Common myeloid progenitor, CD34-positive (primary cell): ENCODE results near the gene ATP2B1.

Experiments
- CTCF ChIA-PET: fragments of 350-600 bp; sonication (Branson Sonifier 250); formaldehyde crosslinking; loops from one replicate; lab custom pipeline; 2021; ENCODE audit warnings: antibody characterized with exemption; lab: Charles Lee
- POLR2A ChIA-PET: fragments of 350-600 bp; sonication (Branson Sonifier 250); formaldehyde crosslinking; loops from one replicate; lab custom pipeline; 2021; ENCODE audit warnings: antibody characterized with exemption; lab: Charles Lee
- DNase-seq, 3 donors: peaks; one replicate each; pipeline versions ENCODE4 v3.0.0 to v3.0.0-alpha.2; 2013
- H3K27ac ChIP-seq, 2 experiments: 1 replicate in 1 of 2; 2 replicates in 1 of 2; pipeline ENCODE4 v1.7.0; 2013; ENCODE audit warnings: inconsistent platforms in 2 of 2, low read length in 2 of 2, mild to moderate bottlenecking in 2 of 2, low read depth in 1 of 2, moderate library complexity in 1 of 2; ENCODE audit not compliant: severe bottlenecking in 2 of 2, insufficient read depth in 1 of 2, poor library complexity in 1 of 2
- H3K27me3 ChIP-seq, 5 experiments: replicated peaks in 2 of 5; 1 replicate in 3 of 5; 2 replicates in 2 of 5; pipeline versions ENCODE4 v1.6.1 to v1.7.0; 2013; ENCODE audit warnings: low read length in 4 of 5, mild to moderate bottlenecking in 2 of 5, moderate library complexity in 2 of 5, inconsistent platforms in 1 of 5; ENCODE audit not compliant: insufficient read depth in 5 of 5, control insufficient read depth in 4 of 5
- H3K36me3 ChIP-seq, 4 experiments: 1 replicate in 2 of 4; 2 replicates in 2 of 4; pipeline versions ENCODE4 v1.6.1 to v1.7.0; 2013; ENCODE audit warnings: low read length in 3 of 4, control low read depth in 1 of 4, mild to moderate bottlenecking in 1 of 4; ENCODE audit not compliant: control insufficient read depth in 4 of 4, insufficient read depth in 4 of 4
- H3K4me1 ChIP-seq, 4 experiments: 1 replicate in 3 of 4; 2 replicates in 1 of 4; pipeline versions ENCODE4 v1.6.1 to v1.7.1; 2013; ENCODE audit warnings: low read length in 3 of 4, mild to moderate bottlenecking in 3 of 4, control low read depth in 1 of 4, inconsistent platforms in 1 of 4, moderate library complexity in 1 of 4; ENCODE audit not compliant: control insufficient read depth in 4 of 4, insufficient read depth in 4 of 4; ENCODE audit errors: control extremely low read depth in 1 of 4
- H3K4me3 ChIP-seq, 7 experiments: 1 replicate in 4 of 7; 2 replicates in 3 of 7; pipeline versions ENCODE4 v1.5.1 to v1.7.0; 2013; ENCODE audit warnings: mild to moderate bottlenecking in 7 of 7, low read length in 6 of 7, moderate library complexity in 6 of 7, inconsistent platforms in 2 of 7, low read depth in 2 of 7, control low read depth in 1 of 7; ENCODE audit not compliant: insufficient read depth in 4 of 7, control insufficient read depth in 1 of 7; ENCODE audit errors: extremely low read depth in 1 of 7
- H3K9me3 ChIP-seq, 5 experiments: 1 replicate in 4 of 5; 2 replicates in 1 of 5; pipeline versions ENCODE4 v1.6.1 to v1.7.1; 2013; ENCODE audit warnings: low read length in 4 of 5, mild to moderate bottlenecking in 2 of 5, inconsistent platforms in 1 of 5, low read depth in 1 of 5, moderate library complexity in 1 of 5; ENCODE audit not compliant: control insufficient read depth in 4 of 5, insufficient read depth in 2 of 5; ENCODE audit errors: control extremely low read depth in 1 of 5
- WGBS: methylation state at CpG from one replicate; pipeline ENCODE4 v1.1.5; 2013; ENCODE audit not compliant: insufficient coverage; 5-methylcytosine and 5-hydroxymethylcytosine counted together

The ATP2B1 gene

GRCh38 chr12:89589753-89590152 is 118.9 kb downstream of the ATP2B1 start:
- Histone ChIP-seq H3K27ac (no peak overlapping the region), H3K4me3 (no peak overlapping the region), H3K9me3 (no peaks in the 10 kb centered on the region), H3K27me3 (no peaks in the 10 kb centered on the region), H3K4me1 (no peaks in the 10 kb centered on the region), H3K36me3 (peaks cover 5 to 31% (median 12%) of the 10 kb centered on the region in 4 experiments)
- DNase-seq: no peak
- ChIA-PET POLR2A (no interaction called here), CTCF (no interaction called here)

DNA sequence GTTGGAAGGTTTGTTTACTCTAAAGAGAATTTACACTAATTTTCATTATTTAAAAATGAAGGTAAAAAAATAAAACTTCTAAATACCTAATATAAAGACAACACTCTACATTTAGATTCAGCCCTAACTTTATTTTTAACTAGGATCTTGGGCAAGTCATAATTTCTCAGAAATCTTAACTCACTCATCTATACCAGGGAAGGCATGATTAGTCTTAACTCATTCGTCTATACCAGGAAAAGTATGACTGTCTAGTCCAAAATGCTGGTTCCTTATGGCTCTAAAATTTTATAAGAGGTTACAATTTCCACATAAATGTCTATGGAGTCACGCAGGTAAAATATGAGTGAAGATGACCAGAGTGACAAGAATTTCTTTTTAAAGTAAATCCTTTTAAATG is 130.1 kb downstream of the ATP2B1 start:
- Histone ChIP-seq H3K9me3 (no peaks in the 10 kb centered on the region), H3K36me3 (no peaks in the 10 kb centered on the region), H3K4me1 (peaks cover 4 to 12% (median 9%) of the 10 kb centered on the region in 4 experiments), H3K4me3 (no peak overlapping the region), H3K27ac (no peak overlapping the region), H3K27me3 (no peaks in the 10 kb centered on the region)
- CTCF ChIA-PET: no interaction called here
- DNase-seq: no peak
- POLR2A ChIA-PET: no interaction called here
- WGBS: no CpG with 5 or more reads among the region's 2 CpGs

DNA sequence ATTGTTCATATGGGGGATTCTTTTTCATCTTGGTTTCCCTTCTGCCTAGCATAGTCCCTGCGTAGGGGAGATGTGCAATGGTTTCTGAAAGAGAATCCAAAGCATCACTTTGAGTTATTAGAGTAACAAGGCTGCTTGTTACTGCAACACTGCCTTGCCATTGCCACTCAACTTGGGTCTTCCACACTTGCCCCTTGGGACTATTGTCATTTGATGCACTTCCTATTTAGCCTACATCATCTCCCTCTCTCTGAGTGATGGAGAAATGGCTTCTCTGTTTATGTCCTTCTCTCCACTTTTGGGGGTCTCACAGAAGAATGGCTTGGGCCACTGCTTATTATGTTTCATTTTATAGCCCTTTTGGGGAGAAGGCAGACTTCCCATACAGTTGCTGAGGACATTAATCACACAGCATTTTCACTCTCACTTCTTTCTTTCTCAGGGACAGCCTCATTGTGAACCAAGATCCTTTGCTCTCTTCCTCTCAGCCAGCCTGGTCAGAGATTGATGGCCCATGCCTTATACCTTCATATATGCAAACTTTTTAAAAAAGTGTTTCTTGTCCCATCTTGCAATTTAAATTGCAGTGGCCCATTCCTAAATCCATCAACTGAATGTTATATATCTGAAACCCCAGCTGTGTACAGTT is 131.9 kb downstream of the ATP2B1 start:
- 100% methylated on average over 1 of the region's 1 CpG for WGBS
- ChIA-PET POLR2A (no interaction called here), CTCF (interaction anchor here (1.1 kb wide), 1 partner anchor 112 kb away, joined by 3 read pairs; no protein-coding TSS in a partner anchor)
- DNase-seq: no peak
- Histone ChIP-seq H3K36me3 (no peaks in the 10 kb centered on the region), H3K9me3 (no peaks in the 10 kb centered on the region), H3K4me3 (no peak overlapping the region), H3K27me3 (no peaks in the 10 kb centered on the region), H3K27ac (no peak overlapping the region), H3K4me1 (peaks cover 4 to 12% (median 9%) of the 10 kb centered on the region in 4 experiments)

DNA sequence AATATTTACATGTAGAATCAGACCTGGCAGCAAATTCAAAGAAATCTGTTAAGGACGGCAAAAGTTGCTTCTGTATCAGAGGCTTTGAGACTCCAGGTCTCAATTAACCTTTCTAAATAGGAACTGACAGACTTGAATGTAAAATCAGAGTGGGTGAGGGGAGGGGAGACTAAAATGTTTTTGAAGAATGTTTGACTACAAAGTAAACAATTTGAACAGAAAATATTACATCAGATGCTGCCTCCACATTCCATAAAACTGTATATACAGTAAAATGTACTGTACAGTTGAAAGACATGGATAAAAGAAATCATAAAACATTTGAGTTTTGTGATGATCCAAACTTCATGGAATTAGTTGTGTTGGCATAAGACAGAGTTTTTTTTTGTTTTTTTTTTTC is 133.3 kb downstream of the ATP2B1 start:
- Histone ChIP-seq H3K9me3 (no peaks in the 10 kb centered on the region), H3K4me3 (no peak overlapping the region), H3K27ac (no peak overlapping the region), H3K27me3 (no peaks in the 10 kb centered on the region), H3K4me1 (peaks cover 4 to 12% (median 9%) of the 10 kb centered on the region in 4 experiments), H3K36me3 (no peaks in the 10 kb centered on the region)
- CTCF ChIA-PET: no interaction called here
- no CpG with 5 or more reads among the region's 1 CpG for WGBS
- POLR2A ChIA-PET: no interaction called here
- DNase-seq: no peak

DNA sequence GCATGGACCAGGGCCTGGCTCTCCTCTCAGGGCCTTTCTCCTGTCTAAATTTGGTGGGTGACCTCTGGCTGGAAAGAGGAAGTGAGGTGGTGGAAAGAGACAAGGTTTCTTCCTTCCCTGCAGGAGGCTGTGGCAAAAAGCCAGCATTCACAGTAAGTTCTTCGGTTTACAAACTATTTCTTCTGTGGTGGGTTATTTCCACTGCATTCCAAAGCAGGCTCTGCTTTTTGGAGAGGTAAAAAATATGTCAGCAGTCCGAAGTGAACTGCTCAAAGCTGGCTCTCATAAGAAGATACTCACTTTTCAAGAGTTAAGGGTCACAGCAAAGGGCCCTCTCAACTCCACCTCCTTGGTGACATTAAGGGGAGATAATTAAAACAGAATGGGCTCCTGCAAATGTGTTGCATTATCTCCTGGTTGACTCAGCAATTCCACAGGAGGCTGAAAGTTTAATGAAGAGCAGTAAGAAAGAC is 133.9 kb downstream of the ATP2B1 start:
- Histone ChIP-seq H3K9me3 (no peaks in the 10 kb centered on the region), H3K4me1 (peaks cover 4 to 12% (median 9%) of the 10 kb centered on the region in 4 experiments), H3K27me3 (no peaks in the 10 kb centered on the region), H3K27ac (peak overlapping the region in 1 of 2 experiments; percentile 51), H3K4me3 (peak overlapping the region in 1 of 7 experiments; percentile 0), H3K36me3 (no peaks in the 10 kb centered on the region)
- POLR2A ChIA-PET: no interaction called here
- CTCF ChIA-PET: interaction anchor here (0.6 kb wide), 1 partner anchor 11 kb away, joined by 3 read pairs; no protein-coding TSS in a partner anchor
- DNase-seq: peak; percentile 36 to 78 (median 74)
- WGBS: 0% methylated on average over 2 of the region's 2 CpGs

DNA sequence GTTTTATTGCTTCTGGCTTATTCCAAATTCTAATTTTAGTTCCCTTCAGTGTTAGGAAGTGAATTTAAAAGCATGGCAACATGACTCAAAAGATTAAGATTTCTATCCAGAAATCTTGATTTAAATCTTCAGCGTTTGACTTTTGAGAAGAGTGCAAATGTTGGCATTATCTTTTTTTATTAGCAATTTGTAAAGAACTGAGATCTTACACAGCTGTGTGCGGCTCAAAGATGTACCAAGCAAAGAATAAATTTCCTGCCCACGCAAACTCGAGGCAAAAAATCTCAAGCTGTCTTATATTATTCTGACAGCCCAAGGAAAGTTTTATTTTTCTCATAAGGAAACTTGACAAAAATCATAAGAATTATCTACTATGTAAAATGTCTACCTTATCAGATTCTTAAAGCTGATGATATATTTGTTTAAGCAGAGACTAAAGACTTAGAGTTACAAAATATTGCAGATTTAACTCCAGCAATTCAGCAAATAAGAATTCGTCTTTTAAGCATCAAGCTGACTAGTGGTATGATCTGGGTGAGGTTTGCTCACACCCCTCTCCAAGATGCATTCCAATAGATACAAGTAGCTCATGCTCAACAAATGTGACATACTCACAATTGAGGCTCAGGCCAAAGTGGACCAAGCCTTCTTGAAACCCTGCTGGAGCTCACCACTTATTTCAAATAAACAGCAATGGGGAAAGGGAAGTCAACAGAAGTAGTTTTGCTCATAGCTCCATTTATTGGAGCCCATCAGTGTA is 135.4 kb downstream of the ATP2B1 start:
- H3K4me3 ChIP-seq: no peak overlapping the region
- peaks cover 4 to 12% (median 9%) of the 10 kb centered on the region in 4 experiments for H3K4me1 ChIP-seq
- no peaks in the 10 kb centered on the region for H3K9me3 ChIP-seq
- no peaks in the 10 kb centered on the region for H3K27me3 ChIP-seq
- ChIA-PET POLR2A (no interaction called here), CTCF (no interaction called here)
- DNase-seq: no peak
- H3K36me3 ChIP-seq: no peaks in the 10 kb centered on the region
- WGBS: 93% methylated on average over 3 of the region's 5 CpGs
- H3K27ac ChIP-seq: no peak overlapping the region
